Kidney tubule cell (primary cell): ENCODE results near the gene MRPS12.
A peak's percentile ranks its signal among the peaks of the same experiment; 100 is the strongest.
"Not testable (repeated sequence)": the region's sequence is repeated elsewhere in the genome, so short reads cannot be mapped to it uniquely, and the experiment has no call there.

Experiments
- DNase-seq: peaks from one replicate; pipeline ENCODE4 v3.0.0-alpha.2; 2018; ENCODE audit warnings: low spot score

MRPS12 gene

DNA sequence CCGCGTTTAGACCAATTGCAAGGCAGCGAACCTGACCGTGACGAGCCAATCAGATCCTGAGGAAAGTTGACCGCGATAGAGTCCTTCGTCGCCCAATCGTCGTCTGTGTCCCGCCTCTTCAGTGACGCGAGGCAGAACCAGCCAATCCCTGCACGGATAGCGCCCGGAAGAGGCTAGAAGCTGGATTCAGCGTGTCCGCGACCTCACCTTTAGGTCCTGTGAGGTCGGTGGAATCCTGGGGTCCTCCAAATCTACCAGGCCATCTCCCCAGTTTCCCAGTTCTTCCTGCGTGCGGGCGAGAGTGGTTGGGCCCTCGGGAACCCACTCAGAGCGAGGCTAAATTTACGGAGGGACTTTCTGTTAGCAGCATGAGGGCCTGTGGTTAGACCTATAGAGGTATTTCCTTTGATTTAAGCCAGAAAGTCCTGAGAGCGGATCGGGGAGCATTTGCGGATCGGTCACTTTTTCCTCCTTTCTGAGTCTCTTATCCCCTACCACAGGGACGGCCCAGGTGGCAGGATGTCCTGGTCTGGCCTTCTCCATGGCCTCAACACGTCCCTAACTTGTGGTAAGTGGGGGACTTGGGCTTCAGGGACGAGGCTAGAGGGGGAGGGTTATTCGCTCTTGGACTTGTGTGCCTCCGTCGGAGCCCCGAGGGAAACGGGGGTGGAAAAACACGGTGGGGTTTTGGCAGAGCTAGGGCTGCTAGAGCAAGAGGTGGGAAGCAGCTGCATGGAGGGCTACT, at the start of gene MRPS12:
Gene MRPS12 (plus strand): TSS at position 169 of the 745 bp plus-strand sequence. CDS start 351 bp downstream, at position 520.
- peak; percentile 99 for DNase-seq

DNA sequence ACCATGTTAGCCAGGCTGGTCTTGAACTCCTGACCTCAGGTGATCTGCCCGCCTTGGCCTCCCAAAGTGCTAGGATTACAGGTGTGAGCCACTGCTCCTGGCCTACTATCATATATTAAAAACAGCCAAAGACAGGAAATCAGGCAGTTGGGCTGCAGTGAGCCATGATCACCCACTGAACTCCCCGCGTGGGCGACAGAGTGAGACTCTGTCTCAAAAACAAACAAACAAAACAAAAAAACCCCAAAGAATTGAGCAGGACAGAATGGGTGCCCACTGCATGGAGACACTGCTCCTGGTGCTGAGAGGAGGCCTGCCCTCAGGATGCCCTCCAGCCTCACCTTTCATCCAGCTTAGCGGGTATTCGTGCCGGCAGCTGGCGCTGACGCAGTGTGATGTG, 47.5 kb upstream of the MRPS12 start:
- no peak for DNase-seq

DNA sequence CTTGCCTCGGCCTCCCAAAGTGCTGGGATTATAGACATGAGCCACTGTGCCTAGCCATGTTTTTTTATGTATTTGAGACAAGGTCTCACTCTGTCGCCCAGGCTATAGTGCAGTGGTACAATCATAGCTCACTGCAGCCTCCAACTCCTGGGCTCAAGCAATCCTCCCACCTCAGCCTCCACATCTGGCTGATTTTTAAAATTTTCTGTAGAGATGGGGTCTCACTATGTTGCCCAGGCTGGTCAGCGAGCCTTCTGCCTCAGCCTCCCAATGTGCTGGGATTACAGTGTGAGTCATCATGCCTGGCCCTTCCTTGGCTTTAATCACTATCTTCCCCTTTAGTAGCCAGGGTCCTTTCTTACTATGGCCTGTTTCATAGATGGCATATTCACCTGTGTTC, 46.1 kb upstream of the MRPS12 start:
- DNase-seq = not testable (repeated sequence)

DNA sequence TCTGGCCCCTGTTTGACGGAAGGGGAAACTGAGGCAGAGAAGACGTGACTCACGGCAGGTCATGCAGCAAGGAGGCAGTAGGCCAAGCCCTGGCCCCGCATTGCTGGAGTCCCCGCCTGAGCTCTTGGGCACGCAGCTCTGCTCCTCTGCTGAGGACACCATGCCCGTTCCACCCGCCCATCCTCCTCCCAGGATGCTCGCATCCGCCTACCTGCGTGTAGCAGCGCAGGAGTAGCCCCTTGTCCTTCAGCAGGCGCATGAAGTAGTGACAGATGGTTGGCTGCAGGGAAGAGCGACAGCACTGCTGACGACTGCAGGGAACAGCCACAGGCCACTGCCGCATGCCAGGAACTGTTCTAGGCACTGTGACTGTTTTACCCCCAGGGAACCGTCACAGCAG, 41.9 kb upstream of the MRPS12 start:
- no peak for DNase-seq

DNA sequence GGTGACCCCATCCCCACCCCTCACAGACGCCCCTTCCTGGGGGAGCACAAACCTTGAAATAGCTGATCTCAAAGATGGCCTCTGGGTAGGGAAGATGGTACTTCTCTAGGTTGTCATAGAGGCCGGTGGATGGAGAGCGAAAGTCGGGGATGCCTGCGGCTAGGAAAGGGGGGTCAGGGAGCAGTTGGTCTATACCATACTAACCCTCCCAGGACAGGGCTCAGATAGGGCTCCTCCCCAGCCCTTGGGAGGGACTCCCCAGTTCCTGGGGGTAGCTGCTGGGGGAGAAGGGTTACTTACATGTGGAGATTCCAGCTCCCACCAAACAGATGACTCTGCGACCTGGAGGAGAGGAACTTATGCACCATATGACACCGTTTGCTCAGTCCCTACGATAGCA, 40.9 kb upstream of the MRPS12 start:
- no peak for DNase-seq

DNA sequence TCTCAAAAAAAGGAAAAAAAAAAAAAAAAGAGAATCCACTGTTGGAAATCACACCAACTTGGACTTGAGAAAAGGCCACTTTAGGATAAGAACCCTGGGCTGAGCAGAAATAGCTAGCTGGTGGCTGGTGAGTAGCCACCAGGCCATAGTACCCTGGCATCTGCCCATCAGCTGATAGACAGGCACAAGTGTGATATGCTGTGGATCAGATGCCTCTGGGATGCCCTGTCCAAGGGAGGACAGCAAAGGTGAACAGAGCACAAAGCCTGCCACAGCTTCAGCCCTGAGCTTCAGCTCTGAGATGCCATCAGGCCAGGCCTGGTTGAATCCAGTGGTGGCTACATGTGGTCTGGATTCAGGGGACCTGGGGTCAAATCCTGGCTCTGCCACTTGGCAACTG, 40.1 kb upstream of the MRPS12 start:
- DNase-seq = no peak

- DNase-seq = no peak
These were observed 39.0 kb upstream of the MRPS12 start for GRCh38 chr19:38891771-38892170.

- no peak for DNase-seq
These were observed 37.9 kb upstream of the MRPS12 start for GRCh38 chr19:38892841-38893240.

DNA sequence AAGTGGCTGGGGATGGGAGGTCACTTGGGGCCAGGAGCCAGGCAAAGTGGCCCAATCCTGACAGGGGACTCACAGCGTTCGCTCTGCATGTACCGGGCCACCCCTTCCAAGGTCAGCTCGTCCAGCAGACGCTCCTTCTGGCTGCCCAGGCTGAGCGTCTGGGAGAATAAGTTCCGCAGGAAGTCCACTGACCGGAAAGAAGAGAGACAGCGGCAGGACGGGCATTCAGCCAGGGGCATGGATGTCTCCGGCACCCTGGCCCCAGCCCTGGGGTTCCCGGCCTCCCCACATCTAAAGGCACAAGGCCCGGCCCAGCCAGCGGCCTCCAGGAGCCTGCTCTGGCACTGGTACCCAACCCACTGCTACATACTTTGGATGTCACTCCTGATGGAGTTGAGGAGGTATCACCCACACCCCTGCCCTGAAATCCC, 37.4 kb upstream of the MRPS12 start:
- DNase-seq = no peak

- DNase-seq = no peak
These were observed 35.8 kb upstream of the MRPS12 start for GRCh38 chr19:38894968-38895367.

DNA sequence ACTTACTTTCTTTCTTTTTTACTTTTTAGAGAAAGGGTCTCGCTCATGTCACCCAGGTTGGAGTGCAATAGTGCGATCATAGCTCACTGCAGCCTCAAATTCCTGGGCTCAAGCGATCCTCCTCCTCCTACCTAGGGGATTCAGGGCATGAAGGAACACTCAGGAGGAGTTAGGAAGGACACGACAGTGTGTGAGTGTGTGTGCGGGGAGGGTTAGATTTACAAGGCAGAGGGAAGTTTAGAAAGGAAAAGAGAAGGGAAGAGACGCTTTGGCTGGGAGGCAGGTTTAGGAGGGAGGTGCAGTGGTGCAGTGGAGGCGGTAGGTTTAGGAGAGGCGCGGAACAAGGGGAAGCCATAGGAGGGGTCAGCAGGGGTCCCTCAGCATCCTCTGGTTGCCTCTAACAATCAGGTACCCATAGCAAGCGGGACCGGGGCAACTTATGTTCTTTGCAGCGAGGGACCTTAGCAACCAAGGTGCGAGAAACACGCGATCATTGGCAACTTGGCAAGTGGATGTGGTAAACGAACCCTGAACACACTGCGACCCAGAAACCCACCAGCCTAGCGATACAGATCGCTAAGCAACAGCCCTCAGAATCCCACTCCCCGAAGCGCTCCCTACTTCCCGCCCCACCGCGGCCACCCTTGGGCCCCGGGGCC, 31.8 kb upstream of the MRPS12 start:
- DNase-seq = peak; percentile 34

DNA sequence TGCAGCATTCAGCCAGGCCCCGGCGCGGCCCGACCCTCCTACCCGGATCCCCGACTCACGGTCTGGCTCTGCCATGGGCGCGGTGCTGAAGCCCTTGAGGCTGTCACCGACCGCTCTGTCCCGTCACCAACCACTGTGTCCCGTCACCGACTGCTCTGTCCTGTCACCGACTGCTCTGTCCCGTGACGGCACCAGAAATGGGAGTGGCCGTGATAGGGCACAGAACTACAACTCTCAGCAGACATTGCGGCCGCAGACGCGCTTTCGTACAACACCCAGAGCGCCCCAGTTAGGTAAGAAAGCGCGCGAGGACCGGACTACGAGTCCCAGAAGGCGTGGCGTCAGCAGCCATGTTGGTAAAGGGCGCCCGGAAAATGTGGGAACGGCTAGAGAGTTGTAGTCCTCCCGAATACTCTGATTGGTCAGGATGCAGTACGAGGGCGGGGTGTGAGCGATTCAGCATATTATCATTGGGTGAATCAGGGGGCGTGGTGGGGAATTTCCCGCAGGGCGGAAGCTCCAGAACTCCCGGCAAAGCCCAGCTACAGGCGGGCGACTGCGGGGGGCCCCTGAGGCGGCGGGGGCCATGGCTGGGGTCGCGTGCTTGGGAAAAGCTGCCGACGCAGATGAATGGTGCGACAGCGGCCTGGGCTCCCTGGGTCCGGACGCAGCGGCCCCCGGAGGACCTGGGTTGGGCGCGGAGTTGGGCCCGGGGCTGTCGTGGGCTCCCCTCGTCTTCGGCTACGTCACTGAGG, 31.1 kb upstream of the MRPS12 start, which contains the start of the genes NFKBIB and SIRT2:
Gene NFKBIB (plus strand): TSS at position 523 of the 755 bp plus-strand sequence. CDS start 64 bp downstream, at position 587.
Gene SIRT2 (minus strand): TSS at position 172 of the 755 bp plus-strand sequence. CDS start 97 bp downstream, at position 75.
- peak; percentile 100 for DNase-seq

GRCh38 chr19:38900202-38900629, 30.5 kb upstream of the MRPS12 start:
- no peak for DNase-seq

DNA sequence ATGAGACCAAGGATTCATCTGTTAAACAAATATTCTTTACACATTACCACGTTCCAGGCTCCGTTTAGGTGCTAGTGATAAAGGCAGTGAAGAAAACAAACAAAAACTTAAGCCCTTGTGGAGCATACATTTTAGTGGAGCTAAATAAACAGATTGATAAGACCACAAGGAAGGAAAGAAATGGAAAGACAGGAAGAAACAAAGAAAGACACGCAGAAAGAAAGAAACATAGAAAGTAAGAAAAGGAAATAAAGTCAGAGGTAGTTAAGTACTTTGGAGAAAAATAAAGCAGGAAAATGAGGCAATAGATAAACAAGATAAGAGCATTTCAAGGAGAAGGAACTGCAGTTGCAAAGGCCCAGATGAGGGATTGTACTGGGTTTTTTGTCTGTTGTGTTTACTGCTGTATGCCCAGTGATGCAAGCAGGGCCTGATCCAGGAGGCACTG, 30.0 kb upstream of the MRPS12 start:
- no peak for DNase-seq

- DNase-seq = no peak
These were observed 29.1 kb upstream of the MRPS12 start for GRCh38 chr19:38901683-38902082.

DNA sequence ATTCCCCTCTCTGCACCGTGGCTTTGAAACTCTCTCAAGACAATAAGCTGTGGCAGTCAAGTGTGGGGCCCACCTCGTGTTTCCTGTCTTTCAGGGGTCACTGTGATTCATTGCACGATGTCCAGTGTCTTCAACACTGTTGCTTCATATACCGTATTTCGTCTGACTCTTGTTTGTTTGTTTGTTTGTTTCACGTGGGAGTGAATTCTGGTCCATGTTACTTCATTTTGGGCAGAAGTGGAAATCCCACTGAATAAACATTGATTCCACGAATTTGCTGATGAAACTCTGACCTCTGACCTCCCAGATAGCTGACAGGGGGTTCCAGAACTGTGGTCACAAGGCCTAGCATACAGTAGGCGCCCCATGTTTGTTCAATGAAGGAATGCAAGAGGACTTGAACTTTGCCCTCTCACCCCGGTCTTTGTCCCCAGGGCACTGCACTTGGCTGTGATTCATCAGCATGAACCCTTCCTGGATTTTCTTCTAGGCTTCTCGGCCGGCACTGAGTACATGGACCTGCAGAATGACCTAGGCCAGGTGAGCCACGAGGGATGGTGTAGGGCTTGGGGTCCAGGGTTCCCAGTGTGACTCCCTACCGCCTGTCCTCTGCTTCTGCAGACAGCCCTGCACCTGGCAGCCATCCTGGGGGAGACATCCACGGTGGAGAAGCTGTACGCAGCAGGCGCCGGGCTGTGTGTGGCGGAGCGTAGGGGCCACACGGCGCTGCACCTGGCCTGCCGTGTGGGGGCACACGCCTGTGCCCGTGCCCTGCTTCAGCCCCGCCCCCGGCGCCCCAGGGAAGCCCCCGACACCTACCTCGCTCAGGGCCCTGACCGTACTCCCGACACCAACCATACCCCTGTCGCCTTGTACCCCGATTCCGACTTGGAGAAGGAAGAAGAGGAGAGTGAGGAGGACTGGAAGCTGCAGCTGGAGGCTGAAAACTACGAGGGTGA, 25.9 kb upstream of the MRPS12 start:
- DNase-seq = no peak

DNA sequence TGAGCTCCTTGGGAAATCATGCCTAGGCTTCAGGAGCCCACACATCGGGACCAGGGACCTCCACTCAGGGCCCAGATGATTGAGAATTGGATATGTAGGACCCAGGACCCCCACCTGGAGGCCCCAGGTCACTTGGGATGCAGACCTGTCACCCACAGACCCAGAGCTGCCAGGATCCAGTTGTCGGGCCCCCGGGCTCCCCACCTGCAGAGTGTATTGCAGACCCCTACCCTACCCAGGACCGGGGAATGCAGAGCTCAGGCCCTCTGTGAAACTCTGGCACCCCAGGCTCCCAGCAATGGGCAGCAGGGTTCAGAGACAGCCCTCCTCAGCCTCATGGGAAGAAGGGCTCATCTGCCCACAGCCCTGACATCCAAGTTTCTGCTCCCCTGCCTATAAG, 25.1 kb upstream of the MRPS12 start:
- no peak for DNase-seq

- DNase-seq = no peak
These were observed 23.5 kb upstream of the MRPS12 start for GRCh38 chr19:38907227-38907626.

GRCh38 chr19:38907670-38908069, 23.1 kb upstream of the MRPS12 start:
- no peak for DNase-seq

DNA sequence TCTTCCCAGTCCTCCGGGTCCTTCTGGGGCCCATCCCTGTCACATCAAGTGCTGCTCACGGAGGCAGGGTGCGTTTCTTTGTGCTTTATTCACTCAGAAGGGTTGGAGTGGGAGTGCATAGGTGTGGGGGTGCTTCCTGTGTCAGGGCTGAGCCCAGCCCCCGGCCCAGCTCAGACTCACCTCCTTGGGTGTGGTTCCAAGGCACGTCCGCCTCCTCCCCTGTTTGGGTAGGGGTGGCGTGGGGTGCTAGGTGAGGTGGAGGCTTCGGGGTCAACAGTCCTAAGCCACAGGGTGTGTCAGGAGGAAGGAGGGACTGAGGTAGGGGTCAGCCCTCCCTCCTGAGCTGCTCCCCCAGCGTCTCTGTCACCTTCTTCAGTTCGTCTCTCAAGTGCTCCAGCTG, 21.8 kb upstream of the MRPS12 start:
- DNase-seq = no peak

- no peak for DNase-seq
These were observed 20.3 kb upstream of the MRPS12 start for GRCh38 chr19:38910488-38910887.
